Activated CD4-positive, alpha-beta T cell treated with anti-CD3 and anti-CD28 coated beads, Interleukin-2, amount 50 U/mL, for 4 hours (primary cell): ENCODE measurements around the gene LAMTOR5.

Experiments used
- DNase-seq, 2 experiments: peaks; one replicate each; pipeline ENCODE4 v3.0.0-alpha.2; 2020

LAMTOR5 gene

DNA sequence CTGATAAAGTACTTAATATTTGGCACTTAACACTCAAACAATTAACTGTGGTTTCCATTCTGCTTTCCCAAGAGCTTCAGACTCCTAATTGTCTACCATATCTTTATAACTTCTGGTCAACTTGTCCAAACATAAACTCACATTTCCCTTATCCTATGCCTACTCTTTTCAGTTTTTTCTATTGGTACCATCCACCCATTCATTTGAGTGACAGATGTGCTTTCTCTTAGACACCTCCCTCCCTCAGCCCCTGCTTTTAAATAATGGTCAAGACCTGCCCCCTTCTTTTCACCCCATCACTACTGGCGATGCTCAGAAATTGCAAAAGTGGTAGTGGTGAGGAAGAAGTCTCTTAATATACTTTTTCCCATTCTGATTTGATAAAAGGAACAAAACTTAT is 22.1 kb downstream of the LAMTOR5 start:
- no peak for DNase-seq

DNA sequence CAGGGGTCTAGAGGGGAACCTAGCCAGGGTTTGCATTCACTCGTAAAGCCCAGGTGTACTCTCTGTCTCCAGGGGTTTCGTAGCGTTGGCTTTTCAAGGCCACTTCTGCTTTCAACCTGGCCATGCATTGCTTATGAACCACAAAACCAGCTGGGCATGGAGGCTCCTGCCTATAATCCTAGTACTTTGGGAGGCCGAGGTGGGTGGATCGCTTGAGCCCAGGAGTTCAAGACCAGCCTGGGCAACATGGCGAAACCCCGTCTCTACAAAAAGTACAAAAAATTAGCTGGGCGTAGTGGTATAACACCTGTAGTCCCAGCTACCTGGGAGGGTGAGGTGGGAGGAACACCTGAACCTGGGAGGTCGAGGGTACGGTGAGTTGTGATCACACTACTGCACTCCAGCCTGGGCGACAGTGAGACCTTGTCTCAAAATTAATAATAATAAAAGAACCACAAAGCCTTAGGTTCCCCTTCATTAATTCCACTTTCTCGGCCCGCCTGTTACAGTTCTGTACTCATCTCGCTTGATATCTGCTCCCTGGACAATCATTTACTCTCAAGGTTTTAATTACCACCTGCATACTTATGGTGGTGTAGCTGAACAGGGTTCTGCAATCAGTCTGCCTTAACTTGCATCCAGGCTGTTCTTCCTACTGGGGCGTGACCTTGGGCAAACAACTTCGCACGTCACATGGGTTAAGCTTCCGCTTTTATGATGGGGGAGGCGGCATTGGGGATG is 22.7 kb downstream of the LAMTOR5 start:
- DNase-seq, result no peak

DNA sequence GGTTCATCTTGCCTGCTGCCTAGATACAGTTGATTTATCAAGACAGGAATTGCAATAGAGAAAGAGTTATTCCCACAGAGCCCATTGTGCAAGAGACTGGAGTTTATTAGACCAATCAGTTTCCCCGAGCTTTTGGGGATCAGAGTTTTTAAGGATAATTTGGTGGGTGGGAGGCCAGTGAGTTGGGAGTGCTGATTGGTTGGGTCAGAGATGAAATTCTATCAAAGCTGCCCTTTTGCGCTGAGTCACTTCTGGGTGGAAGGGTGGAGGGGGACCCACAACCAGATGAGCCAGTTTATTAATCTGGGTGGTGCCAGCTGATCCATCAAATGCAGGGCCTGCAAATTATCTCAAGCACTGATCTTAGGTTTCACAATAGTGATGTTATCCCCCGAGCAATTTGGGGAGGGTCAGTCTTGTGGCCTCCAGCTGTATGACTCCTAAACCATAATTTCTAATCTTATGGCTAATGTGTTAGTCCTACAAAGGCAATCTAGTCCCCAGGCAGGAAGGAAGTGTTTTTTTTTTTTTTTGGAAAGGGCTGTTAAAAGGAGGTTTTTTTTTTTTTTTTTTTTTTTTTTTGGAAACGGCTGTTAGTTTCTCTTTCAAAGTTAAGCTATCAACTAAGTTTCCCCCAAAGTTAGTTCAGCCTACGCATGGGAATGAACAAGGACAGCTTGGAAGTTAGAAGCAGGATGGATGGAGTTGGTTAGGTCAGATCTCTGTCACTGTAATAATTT is 24.1 kb downstream of the LAMTOR5 start:
- no peak for DNase-seq

GRCh38 chr1:110380672-110381283 is 26.7 kb downstream of the LAMTOR5 start:
- DNase-seq, result no peak

DNA sequence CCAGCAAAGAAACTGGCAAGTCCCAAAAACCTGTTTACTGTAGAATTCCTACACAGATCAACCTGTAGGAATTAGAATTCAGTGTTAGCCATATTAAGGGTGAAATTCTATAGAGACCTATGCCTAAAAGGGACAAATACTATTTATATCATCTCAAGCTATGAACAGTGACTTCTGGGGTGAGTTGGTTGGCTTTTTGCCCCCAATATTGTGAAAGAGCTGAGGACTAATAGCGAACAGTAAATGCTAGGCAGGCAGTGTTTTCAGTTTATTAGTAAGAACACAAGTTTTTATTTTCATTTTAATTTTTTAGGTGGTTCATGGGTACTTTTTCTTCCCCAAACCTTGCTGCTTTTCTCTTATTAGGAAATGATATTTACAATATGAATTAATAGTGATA is 32.0 kb downstream of the LAMTOR5 start:
- no peak for DNase-seq

- DNase-seq, result no peak
These were observed 36.7 kb downstream of the LAMTOR5 start for GRCh38 chr1:110370827-110371226.

DNA sequence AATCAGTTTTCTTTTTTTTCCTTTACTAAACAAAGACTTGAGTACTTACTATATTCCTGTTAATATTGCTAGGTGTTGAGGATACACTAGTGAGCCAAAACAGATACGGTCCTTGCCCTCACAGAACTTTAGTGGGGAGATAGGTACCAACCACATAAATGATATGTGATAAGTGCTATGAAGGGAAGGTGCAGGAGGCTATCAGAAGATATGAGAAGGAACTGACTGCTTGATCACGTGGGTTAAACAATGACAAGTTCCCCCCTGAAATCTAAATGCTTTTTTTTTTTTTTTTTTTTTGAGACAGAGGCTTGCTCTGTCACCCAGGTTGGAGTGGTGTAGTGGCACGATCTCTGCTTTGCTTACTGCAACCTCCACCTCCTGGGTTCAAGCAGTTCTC is 43.3 kb downstream of the LAMTOR5 start:
- no peak for DNase-seq

DNA sequence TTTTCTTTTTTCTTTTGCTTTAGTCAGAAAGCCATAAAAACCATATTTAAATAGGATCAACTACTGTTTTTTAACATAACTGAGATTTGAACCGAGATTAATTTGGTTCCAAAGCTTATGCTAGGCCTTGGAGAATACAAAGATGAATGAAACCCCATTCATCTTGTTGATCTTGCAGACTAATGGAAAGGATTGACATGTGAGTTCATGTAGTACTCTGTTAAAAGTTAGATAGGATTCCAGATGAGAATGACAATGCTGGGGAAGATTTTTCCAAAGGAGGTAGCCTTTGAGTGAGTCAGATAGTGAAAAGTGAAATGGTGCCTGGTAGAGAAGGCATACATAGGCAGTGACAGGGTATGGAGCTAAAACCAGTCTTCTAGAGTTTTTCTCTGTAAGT is 45.6 kb downstream of the LAMTOR5 start:
- no peak for DNase-seq

DNA sequence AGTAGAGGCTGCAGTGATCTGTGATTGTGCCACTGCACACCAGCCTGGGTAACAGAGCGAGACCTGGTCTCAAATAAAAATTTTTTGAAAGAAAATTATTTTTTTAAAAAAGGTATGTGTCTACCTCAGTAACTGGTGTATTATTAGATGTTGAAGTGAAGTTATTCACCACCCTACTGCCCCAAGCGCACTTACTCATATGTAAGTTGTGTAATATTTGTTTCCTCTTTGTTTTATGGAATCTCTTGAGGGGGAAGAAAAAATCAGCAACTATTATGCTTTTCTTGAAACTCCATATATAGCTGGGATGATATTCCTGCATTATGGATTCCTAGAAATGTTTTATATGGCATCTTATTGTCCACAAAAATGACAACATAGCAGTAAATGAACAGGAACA is 47.1 kb downstream of the LAMTOR5 start:
- no peak for DNase-seq

GRCh38 chr1:110356379-110356778 is 51.1 kb downstream of the LAMTOR5 start:
- DNase-seq, result no peak

DNA sequence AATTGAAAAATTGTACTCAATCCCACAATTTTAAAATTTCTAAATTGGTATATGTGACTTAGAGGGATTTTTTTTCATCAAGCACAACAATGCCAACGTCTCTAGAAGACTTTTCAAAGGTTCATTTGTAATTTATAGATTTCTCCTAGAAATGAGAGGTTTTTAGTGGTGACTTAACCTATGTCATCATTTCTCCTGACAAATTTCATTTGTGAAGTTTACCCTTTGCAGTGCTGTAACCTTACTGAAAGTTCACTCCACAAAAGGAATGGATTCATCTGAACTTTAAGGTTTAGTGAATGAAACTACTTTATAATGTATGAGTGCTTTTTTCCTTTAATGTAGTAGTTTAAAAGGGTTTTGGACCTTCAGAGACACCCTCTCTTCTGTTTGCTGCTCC is 52.2 kb downstream of the LAMTOR5 start:
- no peak for DNase-seq
